Measurements from ENCODE around the gene SRRT.
A peak's percentile ranks its signal among the peaks of the same experiment; 100 is the strongest.

SRRT gene

DNA sequence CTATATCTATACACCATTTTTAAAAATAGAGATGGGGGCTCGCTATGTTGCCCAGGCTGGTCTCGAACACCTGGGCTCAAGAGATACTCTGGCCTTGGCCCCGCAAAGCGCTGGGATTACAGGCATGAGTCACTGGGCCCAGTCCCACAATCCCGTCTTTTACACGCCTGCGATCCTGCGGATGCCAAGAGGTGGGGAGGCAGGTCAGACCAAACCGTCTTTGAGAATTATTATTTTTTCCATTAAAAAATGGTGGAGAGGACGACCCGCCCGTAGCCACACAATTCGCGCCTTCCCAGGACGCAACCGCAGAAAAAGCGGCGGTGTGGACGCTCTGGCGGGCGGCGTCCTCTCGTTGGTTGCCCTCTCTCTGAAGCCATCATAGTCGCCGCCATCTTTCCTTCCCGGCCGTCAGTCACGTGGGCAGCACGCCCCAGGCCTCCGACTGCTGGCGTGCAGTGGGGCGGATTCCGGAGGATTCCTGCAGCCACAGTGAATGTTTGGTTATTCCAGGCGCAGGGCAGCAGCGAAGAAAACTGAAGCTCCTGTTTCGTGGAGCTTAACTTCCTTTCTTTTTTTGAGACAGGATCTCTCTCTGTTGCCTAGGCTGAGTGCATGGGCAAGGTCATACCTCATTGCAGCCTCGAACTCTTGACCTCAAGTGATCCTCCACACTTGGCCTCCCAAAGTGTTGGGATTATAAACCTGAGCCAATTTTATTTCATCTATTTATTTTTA, 37.6 kb upstream of the SRRT start (continued):
- TF ChIP-seq PRDM10 (tag by site-specific recombination; IDR thresholded peaks at IDR 0.05) (peak; percentile 83), ZNF274 (IDR thresholded peaks at IDR 0.05; ENCODE audit: low read length) (no peak), ZNF274 (tag by site-specific recombination; IDR thresholded peaks at IDR 0.05; ENCODE audit: borderline replicate concordance) (no peak), KLF16 (tag by site-specific recombination; IDR thresholded peaks at IDR 0.05) (peak; percentile 95), KLF8 (tag by site-specific recombination; IDR thresholded peaks at IDR 0.05) (peak; percentile 97), IKZF3 (tag by site-specific recombination; IDR thresholded peaks at IDR 0.05) (peak; percentile 89), ZNF514 (tag by site-specific recombination; IDR thresholded peaks at IDR 0.05) (no peak), ZNF701 (tag by site-specific recombination; IDR thresholded peaks at IDR 0.05) (no peak), ZNF146 (tag by site-specific recombination; IDR thresholded peaks at IDR 0.05) (no peak), BCL6B (tag by site-specific recombination; IDR thresholded peaks at IDR 0.05) (peak; percentile 44; the same call in 1 of the 2 replicates), FEZF1 (tag by site-specific recombination; IDR thresholded peaks at IDR 0.05) (peak; percentile 74), ZNF664 (tag by site-specific recombination; IDR thresholded peaks at IDR 0.05) (no peak), MZF1 (tag by site-specific recombination; IDR thresholded peaks at IDR 0.05; ENCODE audit: borderline replicate concordance) (no peak), ZNF19 (tag by site-specific recombination; IDR thresholded peaks at IDR 0.05; ENCODE audit: low read depth) (no peak), ZNF121 (tag by site-specific recombination; IDR thresholded peaks at IDR 0.05) (no peak), ZNF544 (tag by site-specific recombination; IDR thresholded peaks at IDR 0.05) (no peak)

- ChIA-PET POLR2A (no interaction called here), CTCF (no interaction called here)
- TF ChIP-seq, protein P1, sequence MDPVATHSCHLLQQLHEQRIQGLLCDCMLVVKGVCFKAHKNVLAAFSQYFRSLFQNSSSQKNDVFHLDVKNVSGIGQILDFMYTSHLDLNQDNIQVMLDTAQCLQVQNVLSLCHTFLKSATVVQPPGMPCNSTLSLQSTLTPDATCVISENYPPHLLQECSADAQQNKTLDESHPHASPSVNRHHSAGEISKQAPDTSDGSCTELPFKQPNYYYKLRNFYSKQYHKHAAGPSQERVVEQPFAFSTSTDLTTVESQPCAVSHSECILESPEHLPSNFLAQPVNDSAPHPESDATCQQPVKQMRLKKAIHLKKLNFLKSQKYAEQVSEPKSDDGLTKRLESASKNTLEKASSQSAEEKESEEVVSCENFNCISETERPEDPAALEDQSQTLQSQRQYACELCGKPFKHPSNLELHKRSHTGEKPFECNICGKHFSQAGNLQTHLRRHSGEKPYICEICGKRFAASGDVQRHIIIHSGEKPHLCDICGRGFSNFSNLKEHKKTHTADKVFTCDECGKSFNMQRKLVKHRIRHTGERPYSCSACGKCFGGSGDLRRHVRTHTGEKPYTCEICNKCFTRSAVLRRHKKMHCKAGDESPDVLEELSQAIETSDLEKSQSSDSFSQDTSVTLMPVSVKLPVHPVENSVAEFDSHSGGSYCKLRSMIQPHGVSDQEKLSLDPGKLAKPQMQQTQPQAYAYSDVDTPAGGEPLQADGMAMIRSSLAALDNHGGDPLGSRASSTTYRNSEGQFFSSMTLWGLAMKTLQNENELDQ (tag by site-specific recombination; IDR thresholded peaks at IDR 0.05; ENCODE audit: low read depth): no peak
- TF ChIP-seq ZNF2 (tag by site-specific recombination; IDR thresholded peaks at IDR 0.05) (no peak), WT1 (tag by site-specific recombination; IDR thresholded peaks at IDR 0.05) (no peak), MYNN (tag by site-specific recombination; IDR thresholded peaks at IDR 0.05; ENCODE audit: borderline replicate concordance) (no peak), ZIC2 (tag by site-specific recombination; IDR thresholded peaks at IDR 0.05) (0 out of 2 replicates have a peak, but pooled peaks have one; percentile 23), ZNF114 (tag by site-specific recombination; IDR thresholded peaks at IDR 0.05) (no peak)
- Histone ChIP-seq H3K27ac (ENCODE audit: extremely low read depth, low read depth, low read length) (no peak overlapping the region), H3K9me3 (ENCODE audit: control insufficient read depth, insufficient read depth, low read depth, low read length) (no peaks in the 10 kb centered on the region), H3K4me3 (ENCODE audit: low read depth, low read length) (no peak overlapping the region), H3K4me1 (ENCODE audit: control insufficient read depth, insufficient read depth, low read length) (peaks cover 9% of the 10 kb centered on the region), H3K36me3 (ENCODE audit: control insufficient read depth in 2 of 2, insufficient read depth in 1 of 2, low read length in 2 of 2) (no peaks in the 10 kb centered on the region)
These were observed 35.5 kb upstream of the SRRT start for GRCh38 chr7:100839361-100839760.

Data from HEK293 (cell line).